Astrocyte (in vitro differentiated cells and primary cell): ENCODE results near the gene APOBEC3B. TPM values are rescaled to one million over a fixed set of nuclear protein-coding genes. Genes with fewer than 3 reads are reported as not detected.
"Not testable (repeated sequence)": the region's sequence is repeated elsewhere in the genome, so short reads cannot be mapped to it uniquely, and the experiment has no call there.

Source experiments
- DNase-seq: peaks from one replicate; pipeline ENCODE4 v3.0.0-alpha.2; 2010; ENCODE audit warnings: low read depth
- FAIRE-seq: peaks from 2 replicates; lab custom pipeline; 2011; peaks lifted over from hg19 to GRCh38; lab: Jason Lieb, UNC
- H2AFZ ChIP-seq: 2 replicates; pipeline ENCODE4 v1.6.0; 2012; ENCODE audit warnings: low read depth, low read length, inconsistent platforms
- H3K27ac ChIP-seq: 2 replicates; pipeline ENCODE4 v1.5.1; 2011; ENCODE audit warnings: low read depth, low read length, inconsistent platforms
- H3K27me3 ChIP-seq: 2 replicates; pipeline ENCODE4 v1.6.0; 2011; ENCODE audit warnings: low read length, inconsistent platforms; ENCODE audit not compliant: insufficient read depth
- H3K36me3 ChIP-seq: 2 replicates; pipeline ENCODE4 v1.5.1; 2011; ENCODE audit warnings: low read length, inconsistent platforms; ENCODE audit not compliant: insufficient read depth
- H3K4me1 ChIP-seq: 2 replicates; pipeline ENCODE4 v1.5.1; 2011; ENCODE audit warnings: low read length, inconsistent platforms; ENCODE audit not compliant: insufficient read depth
- H3K4me2 ChIP-seq: 2 replicates; pipeline ENCODE4 v1.6.0; 2012; ENCODE audit warnings: low read length, inconsistent platforms
- H3K4me3 ChIP-seq: 2 replicates; pipeline ENCODE4 v1.5.1; 2011; ENCODE audit warnings: low read depth, mild to moderate bottlenecking, low read length, inconsistent platforms; ENCODE audit not compliant: insufficient read depth
- H3K79me2 ChIP-seq: 2 replicates; pipeline ENCODE4 v1.6.0; 2012; ENCODE audit warnings: mild to moderate bottlenecking, low read length, inconsistent platforms; ENCODE audit not compliant: insufficient read depth
- H3K9ac ChIP-seq: 2 replicates; pipeline ENCODE4 v1.6.0; 2012; ENCODE audit warnings: mild to moderate bottlenecking, low read length, inconsistent platforms
- H3K9me3 ChIP-seq: 2 replicates; pipeline ENCODE4 v1.5.1; 2012; ENCODE audit warnings: low read depth, mild to moderate bottlenecking, low read length, inconsistent platforms; ENCODE audit not compliant: insufficient read depth
- H4K20me1 ChIP-seq: 2 replicates; pipeline ENCODE4 v1.6.0; 2012; ENCODE audit warnings: low read length, inconsistent platforms; ENCODE audit not compliant: insufficient read depth
- H3K27ac Mint-ChIP-seq: one replicate; pipeline ENCODE4 v1.8.0; 2021; ENCODE audit warnings: mild to moderate bottlenecking, mixed read lengths; ENCODE audit not compliant: unreplicated experiment
- H3K27me3 Mint-ChIP-seq: one replicate; pipeline ENCODE4 v1.8.0; 2021; ENCODE audit warnings: low read depth, mixed read lengths; ENCODE audit not compliant: unreplicated experiment
- H3K36me3 Mint-ChIP-seq: one replicate; pipeline ENCODE4 v1.8.0; 2021; ENCODE audit warnings: low read depth, mixed read lengths; ENCODE audit not compliant: unreplicated experiment
- H3K4me1 Mint-ChIP-seq: one replicate; pipeline ENCODE4 v1.8.0; 2021; ENCODE audit warnings: low read depth, mixed read lengths; ENCODE audit not compliant: unreplicated experiment
- H3K4me3 Mint-ChIP-seq: one replicate; pipeline ENCODE4 v1.8.0; 2021; ENCODE audit warnings: mild to moderate bottlenecking, moderate library complexity, mixed read lengths; ENCODE audit not compliant: unreplicated experiment
- H3K9me3 Mint-ChIP-seq: one replicate; pipeline ENCODE4 v1.8.0; 2021; ENCODE audit warnings: mild to moderate bottlenecking, mixed read lengths; ENCODE audit not compliant: unreplicated experiment
- CTCF ChIP-seq: IDR thresholded peaks from 2 replicates; pipeline ENCODE4 v1.5.1; 2011; ENCODE audit warnings: low read depth, mild to moderate bottlenecking, inconsistent platforms, low read length, moderate library complexity; ENCODE audit not compliant: insufficient read depth
- EZH2 ChIP-seq: IDR thresholded peaks from 2 replicates; pipeline ENCODE4 v1.6.1; 2012; ENCODE audit warnings: mild to moderate bottlenecking, low read length, inconsistent platforms; ENCODE audit not compliant: insufficient read depth
- total RNA-seq: library from RNA; stranded (reverse); gene quantifications from 2 replicates; pipeline ENCODE4 v1.2.1, GENCODE V29; 2021

APOBEC3B gene
- total RNA-seq, 1 donor from 2014 or later, result 3.0 TPM

- Mint-ChIP-seq H3K27ac (no peak within 1 kb of the TSS), H3K4me3 (no peak within 1 kb of the TSS), H3K27me3 (peaks cover 51% of the 10 kb centered on the region), H3K4me1 (no peaks in the 10 kb centered on the region), H3K36me3 (no peaks in the 10 kb centered on the region), H3K9me3 (peaks cover 2% of the 10 kb centered on the region)
- no peak for DNase-seq
- TF ChIP-seq EZH2 (no peak), CTCF (no peak)
- Histone ChIP-seq H3K4me1 (no peaks in the 10 kb centered on the region), H3K4me2 (no peak within 1 kb of the TSS), H4K20me1 (no peaks in the 10 kb centered on the region), H3K79me2 (no peaks in the 10 kb centered on the region), H3K9me3 (no peaks in the 10 kb centered on the region), H2AFZ (no peak within 1 kb of the TSS), H3K36me3 (no peaks in the 10 kb centered on the region), H3K9ac (no peak within 1 kb of the TSS), H3K4me3 (no peak within 1 kb of the TSS), H3K27ac (no peak within 1 kb of the TSS), H3K27me3 (peaks cover 11% of the 10 kb centered on the region)
- no peak for FAIRE-seq
Measured at GRCh38 chr22:38957046-38957770, 24.9 kb upstream of the APOBEC3B start, which contains the start of gene APOBEC3A. TSS of gene APOBEC3A (plus strand) at chr22:38957609. CDS start at chr22:38957692, 83 bp downstream.

GRCh38 chr22:38957808-38958650, 24.1 kb upstream of the APOBEC3B start:
- no peak for TF ChIP-seq EZH2
- TF ChIP-seq CTCF, result no peak
- H3K9me3 Mint-ChIP-seq, result peaks cover 2% of the 10 kb centered on the region
- DNase-seq, result no peak
- Histone ChIP-seq H3K79me2 (no peaks in the 10 kb centered on the region), H3K9ac (no peak overlapping the region), H3K36me3 (no peaks in the 10 kb centered on the region), H3K9me3 (no peaks in the 10 kb centered on the region), H3K4me2 (no peak overlapping the region), H3K4me1 (no peaks in the 10 kb centered on the region), H3K27ac (no peak overlapping the region), H3K27me3 (peaks cover 8% of the 10 kb centered on the region), H3K4me3 (no peak overlapping the region), H4K20me1 (no peaks in the 10 kb centered on the region), H2AFZ (no peak overlapping the region)
- peaks cover 1% of the 10 kb centered on the region for H3K4me1 Mint-ChIP-seq
- H3K4me3 Mint-ChIP-seq, result no peak overlapping the region
- no peak for FAIRE-seq
- no peak overlapping the region for H3K27ac Mint-ChIP-seq
- no peaks in the 10 kb centered on the region for H3K36me3 Mint-ChIP-seq
- peaks cover 47% of the 10 kb centered on the region for H3K27me3 Mint-ChIP-seq

DNA sequence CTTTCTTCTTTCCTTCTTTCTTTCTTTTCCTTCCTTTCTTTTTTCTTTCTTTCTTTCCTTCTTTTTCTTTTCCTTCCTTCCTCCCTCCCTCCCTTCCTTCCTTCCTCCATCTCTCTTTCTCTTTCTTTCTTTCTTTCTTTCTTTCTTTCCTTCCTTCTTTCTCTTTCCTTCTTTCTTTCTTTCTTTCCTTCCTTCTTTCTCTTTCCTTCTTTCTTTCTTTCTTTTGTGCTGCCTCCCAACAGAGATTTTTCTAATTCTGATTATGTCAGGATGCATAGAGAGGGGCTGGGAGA, 23.6 kb upstream of the APOBEC3B start:
- H3K9me3 Mint-ChIP-seq, H3K27ac Mint-ChIP-seq, H3K4me1 ChIP-seq, H3K36me3 Mint-ChIP-seq, FAIRE-seq, H2AFZ ChIP-seq, H3K27me3 ChIP-seq, H3K9ac ChIP-seq, DNase-seq, H3K79me2 ChIP-seq, H3K27ac ChIP-seq, H3K36me3 ChIP-seq, H4K20me1 ChIP-seq, H3K4me2 ChIP-seq, H3K9me3 ChIP-seq, H3K4me3 Mint-ChIP-seq, H3K4me3 ChIP-seq, H3K4me1 Mint-ChIP-seq: not testable (repeated sequence)
- peaks cover 47% of the 10 kb centered on the region for H3K27me3 Mint-ChIP-seq
